Heart left ventricle (tissue), 13 donors: ENCODE data around the gene MYO16.

Source experiments
- POLR2A ChIP-seq, 2 donors: fragments of 450-650 bp; IDR thresholded peaks; one replicate each; pipeline ENCODE4 v1.6.1; 2017; ENCODE audit warnings: antibody characterized with exemption in 2 of 2, mild to moderate bottlenecking in 2 of 2, moderate library complexity in 2 of 2
- TF ChIP-seq, protein P1 (sequence below), 12 donors: fragments of 200-600 bp; sonication (generic) in 4 of 12; IDR thresholded peaks; one replicate each; pipeline versions ENCODE4 v1.5.0 to v1.8.0; 2018 to 2022; ENCODE audit warnings: antibody characterized with exemption in 12 of 12, mild to moderate bottlenecking in 5 of 12
- donor health status: ischemic (EF 13 %, LVEDD 7.1; RV severe dilation, severe dysfunction).
- donor health status: DM: no; HTN: yes; CAD: no.
- donor health status: DM: no; HTN: no; CAD: no.
- donor health status: ischemic (EF 25% LVEDD 6.9; RV normal size, moderate dysfunction).
- donor health status: ischemic (EF 25% LVEDD 5.7; RV mildly dilated, moderate dysfunction).
- donor health status: ischemic (EF 35%, LVEDD 5.7; RV mildly dilated, moderate dysfunction).
- donor health status: nonischemic (EF 11% LVEDD 7.7; RV severe dilation, severe dysfunction).
- donor health status: DM: yes; HTN: yes; CAD: no.
- donor health status: PGD.
- donor health status: ischemic (EF 29% LVEDD 5.4; RV normal size, mild dysfunction).
- donor health status: nonischemic (EF 23%, LVEDD 6.1; RV moderate dilation, normal function).

DNA sequence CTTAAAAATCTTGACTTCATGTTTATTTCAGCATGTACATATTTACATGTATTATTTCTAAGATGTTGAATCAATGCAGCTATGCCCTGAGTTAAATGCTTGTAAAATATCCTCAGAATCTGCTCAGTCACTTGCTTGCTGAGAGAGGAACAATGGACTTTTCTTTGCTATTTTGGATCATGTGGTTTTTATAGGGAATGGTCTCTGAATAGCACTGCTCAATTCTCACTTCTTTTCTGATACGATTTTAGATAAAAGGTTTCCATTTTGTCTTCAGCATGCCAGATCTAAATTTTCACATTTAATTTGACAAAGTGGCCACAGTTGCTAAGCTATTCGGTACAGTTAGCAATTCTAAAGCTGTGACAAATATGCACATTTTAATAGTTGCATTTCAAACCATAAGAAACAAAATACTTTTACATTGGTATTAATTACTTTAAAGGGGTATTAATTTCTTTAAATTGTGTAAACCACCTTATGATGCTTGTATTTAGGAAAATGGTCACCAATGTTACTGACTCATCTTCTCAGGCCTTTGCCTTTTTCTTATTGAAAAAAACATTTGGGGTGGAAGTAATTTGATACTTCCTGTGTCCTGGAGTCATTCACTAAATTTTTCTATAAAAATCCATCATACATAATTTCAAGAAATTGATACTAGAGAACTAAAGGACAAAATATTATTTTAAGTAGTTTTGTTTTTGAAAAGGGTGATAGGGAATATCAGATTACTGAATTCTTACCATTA lies 113.5 kb downstream of the MYO16 start:
- no peak for TF ChIP-seq POLR2A (IDR thresholded peaks at IDR 0.05)
- TF ChIP-seq, protein P1, sequence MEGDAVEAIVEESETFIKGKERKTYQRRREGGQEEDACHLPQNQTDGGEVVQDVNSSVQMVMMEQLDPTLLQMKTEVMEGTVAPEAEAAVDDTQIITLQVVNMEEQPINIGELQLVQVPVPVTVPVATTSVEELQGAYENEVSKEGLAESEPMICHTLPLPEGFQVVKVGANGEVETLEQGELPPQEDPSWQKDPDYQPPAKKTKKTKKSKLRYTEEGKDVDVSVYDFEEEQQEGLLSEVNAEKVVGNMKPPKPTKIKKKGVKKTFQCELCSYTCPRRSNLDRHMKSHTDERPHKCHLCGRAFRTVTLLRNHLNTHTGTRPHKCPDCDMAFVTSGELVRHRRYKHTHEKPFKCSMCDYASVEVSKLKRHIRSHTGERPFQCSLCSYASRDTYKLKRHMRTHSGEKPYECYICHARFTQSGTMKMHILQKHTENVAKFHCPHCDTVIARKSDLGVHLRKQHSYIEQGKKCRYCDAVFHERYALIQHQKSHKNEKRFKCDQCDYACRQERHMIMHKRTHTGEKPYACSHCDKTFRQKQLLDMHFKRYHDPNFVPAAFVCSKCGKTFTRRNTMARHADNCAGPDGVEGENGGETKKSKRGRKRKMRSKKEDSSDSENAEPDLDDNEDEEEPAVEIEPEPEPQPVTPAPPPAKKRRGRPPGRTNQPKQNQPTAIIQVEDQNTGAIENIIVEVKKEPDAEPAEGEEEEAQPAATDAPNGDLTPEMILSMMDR (IDR thresholded peaks at IDR 0.05): no peak
